ENCODE results near the gene OR10G3.

OR10G3 gene

GRCh38 chr14:21535545-21536417, 44.1 kb downstream of the OR10G3 start:
- TF ChIP-seq, protein P1, sequence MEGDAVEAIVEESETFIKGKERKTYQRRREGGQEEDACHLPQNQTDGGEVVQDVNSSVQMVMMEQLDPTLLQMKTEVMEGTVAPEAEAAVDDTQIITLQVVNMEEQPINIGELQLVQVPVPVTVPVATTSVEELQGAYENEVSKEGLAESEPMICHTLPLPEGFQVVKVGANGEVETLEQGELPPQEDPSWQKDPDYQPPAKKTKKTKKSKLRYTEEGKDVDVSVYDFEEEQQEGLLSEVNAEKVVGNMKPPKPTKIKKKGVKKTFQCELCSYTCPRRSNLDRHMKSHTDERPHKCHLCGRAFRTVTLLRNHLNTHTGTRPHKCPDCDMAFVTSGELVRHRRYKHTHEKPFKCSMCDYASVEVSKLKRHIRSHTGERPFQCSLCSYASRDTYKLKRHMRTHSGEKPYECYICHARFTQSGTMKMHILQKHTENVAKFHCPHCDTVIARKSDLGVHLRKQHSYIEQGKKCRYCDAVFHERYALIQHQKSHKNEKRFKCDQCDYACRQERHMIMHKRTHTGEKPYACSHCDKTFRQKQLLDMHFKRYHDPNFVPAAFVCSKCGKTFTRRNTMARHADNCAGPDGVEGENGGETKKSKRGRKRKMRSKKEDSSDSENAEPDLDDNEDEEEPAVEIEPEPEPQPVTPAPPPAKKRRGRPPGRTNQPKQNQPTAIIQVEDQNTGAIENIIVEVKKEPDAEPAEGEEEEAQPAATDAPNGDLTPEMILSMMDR (IDR thresholded peaks at IDR 0.05; ENCODE audit: insufficient read depth, low read depth, low read length, missing control alignments) = no peak

DNA sequence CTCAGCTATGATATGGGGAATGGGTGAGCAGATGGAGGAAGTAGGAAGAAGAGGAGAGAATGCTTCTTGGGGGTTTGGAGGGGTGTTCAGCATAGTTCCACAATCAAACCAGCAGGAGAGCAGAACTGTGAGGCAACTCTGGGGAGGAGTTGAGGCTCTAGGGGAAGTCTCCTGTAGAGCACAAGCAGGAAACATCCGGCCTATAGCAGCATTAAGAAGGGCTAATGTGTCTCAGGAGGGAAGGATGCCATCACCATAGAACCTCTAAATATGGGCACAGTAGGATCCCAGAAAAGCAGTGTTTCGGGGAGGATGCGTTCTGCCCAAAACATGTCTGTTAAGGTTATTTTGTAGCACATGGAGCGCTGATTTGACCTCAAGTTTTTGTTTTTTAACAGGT, 45.3 kb downstream of the OR10G3 start:
- H3K4me3 ChIP-seq (ENCODE audit: low read length) = no peak overlapping the region
- no peak for DNase-seq (ENCODE audit: low read depth)
- TF ChIP-seq, protein P1 (IDR thresholded peaks at IDR 0.05; ENCODE audit: insufficient read depth, low read depth, low read length, missing control alignments) = no peak

More at GRCh38 chr14:21535545-21536417, 44.1 kb downstream of the OR10G3 start:
- no peak overlapping the region for H3K4me3 ChIP-seq (ENCODE audit: low read length)
- DNase-seq (ENCODE audit: low read depth) = no peak

DNA sequence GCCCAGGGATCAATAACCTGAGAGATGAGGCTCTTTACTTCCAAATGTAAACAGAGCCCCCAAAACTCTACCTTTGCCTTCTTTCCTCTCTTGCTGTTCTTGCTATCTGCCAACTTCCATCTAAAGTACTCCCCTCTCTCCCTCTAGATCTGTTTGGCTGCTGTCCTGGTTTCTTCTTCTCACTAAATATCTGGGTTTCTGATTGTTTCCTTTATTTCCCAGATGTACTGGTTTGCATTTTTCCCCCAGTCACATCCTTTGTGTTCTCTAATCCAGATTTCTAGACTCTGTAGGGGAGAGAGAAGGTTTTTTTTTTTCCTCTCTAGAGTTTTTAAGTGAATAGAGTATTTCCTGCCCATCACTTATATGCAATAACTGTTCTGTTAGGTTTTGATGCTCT, 46.6 kb downstream of the OR10G3 start:
- TF ChIP-seq, protein P1 (IDR thresholded peaks at IDR 0.05; ENCODE audit: insufficient read depth, low read depth, low read length, missing control alignments) = no peak
- no peak for DNase-seq (ENCODE audit: low read depth)
- H3K4me3 ChIP-seq (ENCODE audit: low read length) = no peak overlapping the region

DNA sequence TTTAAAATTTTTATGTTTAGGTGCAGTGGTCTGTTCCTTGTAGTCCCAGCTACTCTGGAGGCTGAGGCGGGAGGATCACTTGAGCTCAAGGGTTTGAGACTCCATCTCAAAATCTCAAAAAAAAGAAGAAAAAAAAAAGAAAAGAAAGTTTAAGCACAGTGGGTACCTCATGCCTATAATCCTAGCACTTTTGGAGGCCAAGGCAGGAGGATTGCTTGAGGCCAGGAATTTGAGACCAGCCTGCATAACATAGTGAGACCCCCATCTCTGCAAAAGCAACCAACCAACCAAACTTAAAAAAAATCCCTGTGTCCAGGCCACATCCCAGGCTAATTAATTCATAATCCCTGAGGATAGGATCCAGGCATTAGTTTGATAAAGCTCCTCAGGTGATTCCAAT, 50.4 kb downstream of the OR10G3 start:
- no peak for DNase-seq (ENCODE audit: low read depth)
- TF ChIP-seq, protein P1 (IDR thresholded peaks at IDR 0.05; ENCODE audit: insufficient read depth, low read depth, low read length, missing control alignments) = no peak
- no peak overlapping the region for H3K4me3 ChIP-seq (ENCODE audit: low read length)

- DNase-seq (ENCODE audit: low read depth) = no peak
- TF ChIP-seq, protein P1 (IDR thresholded peaks at IDR 0.05; ENCODE audit: insufficient read depth, low read depth, low read length, missing control alignments) = no peak
- no peak overlapping the region for H3K4me3 ChIP-seq (ENCODE audit: low read length)
Observed at GRCh38 chr14:21528381-21529348, 51.2 kb downstream of the OR10G3 start.

- DNase-seq (ENCODE audit: low read depth) = no peak
- no peak overlapping the region for H3K4me3 ChIP-seq (ENCODE audit: low read length)
- TF ChIP-seq, protein P1 (IDR thresholded peaks at IDR 0.05; ENCODE audit: insufficient read depth, low read depth, low read length, missing control alignments) = no peak
Observed at GRCh38 chr14:21527318-21527679, 52.6 kb downstream of the OR10G3 start.

All from epithelial cell of esophagus (primary cell).